Measurements from ENCODE around the gene ITPKC.

DNA sequence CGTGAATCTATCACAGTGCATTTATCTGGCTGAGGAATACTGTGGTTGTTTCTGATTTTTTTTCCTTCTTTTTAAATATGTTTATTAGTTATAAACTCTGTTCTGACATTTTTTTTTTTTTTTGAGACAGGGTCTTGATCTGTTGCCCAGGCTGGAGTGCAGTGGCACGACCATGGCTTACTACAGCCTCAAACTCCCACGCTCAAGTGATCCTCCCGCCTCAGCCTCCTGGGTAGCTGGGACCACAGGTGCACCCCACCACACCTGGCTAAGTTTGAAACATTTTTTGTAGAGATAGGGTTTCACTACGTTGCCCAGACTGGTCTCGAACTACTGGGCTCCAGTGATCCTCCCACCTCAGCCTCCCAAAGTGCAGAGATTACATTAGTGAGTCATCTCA is 19.9 kb upstream of the ITPKC start:
- no peak for TF ChIP-seq POLR2A (IDR thresholded peaks at IDR 0.05)
- TF ChIP-seq, protein P1, sequence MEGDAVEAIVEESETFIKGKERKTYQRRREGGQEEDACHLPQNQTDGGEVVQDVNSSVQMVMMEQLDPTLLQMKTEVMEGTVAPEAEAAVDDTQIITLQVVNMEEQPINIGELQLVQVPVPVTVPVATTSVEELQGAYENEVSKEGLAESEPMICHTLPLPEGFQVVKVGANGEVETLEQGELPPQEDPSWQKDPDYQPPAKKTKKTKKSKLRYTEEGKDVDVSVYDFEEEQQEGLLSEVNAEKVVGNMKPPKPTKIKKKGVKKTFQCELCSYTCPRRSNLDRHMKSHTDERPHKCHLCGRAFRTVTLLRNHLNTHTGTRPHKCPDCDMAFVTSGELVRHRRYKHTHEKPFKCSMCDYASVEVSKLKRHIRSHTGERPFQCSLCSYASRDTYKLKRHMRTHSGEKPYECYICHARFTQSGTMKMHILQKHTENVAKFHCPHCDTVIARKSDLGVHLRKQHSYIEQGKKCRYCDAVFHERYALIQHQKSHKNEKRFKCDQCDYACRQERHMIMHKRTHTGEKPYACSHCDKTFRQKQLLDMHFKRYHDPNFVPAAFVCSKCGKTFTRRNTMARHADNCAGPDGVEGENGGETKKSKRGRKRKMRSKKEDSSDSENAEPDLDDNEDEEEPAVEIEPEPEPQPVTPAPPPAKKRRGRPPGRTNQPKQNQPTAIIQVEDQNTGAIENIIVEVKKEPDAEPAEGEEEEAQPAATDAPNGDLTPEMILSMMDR (IDR thresholded peaks at IDR 0.05): no peak
